Testis (tissue), 2 donors: ENCODE data around the gene CCDC60.

ENCODE experiments used
- CTCF ChIP-seq, 3 experiments: fragments of 450-650 bp in 2 of 3; fragments of 200-600 bp in 1 of 3; sonication (generic) in 1 of 3; IDR thresholded peaks; one replicate each; pipeline ENCODE4 v1.5.1; 2016 to 2019; ENCODE audit warnings: antibody characterized with exemption in 3 of 3, mild to moderate bottlenecking in 2 of 3, moderate library complexity in 1 of 3
- POLR2A ChIP-seq: fragments of 450-650 bp; IDR thresholded peaks from one replicate; pipeline ENCODE4 v1.6.1; 2017; ENCODE audit warnings: antibody characterized with exemption, mild to moderate bottlenecking, moderate library complexity

GRCh38 chr12:119480551-119480950 is 146.0 kb downstream of the CCDC60 start:
- TF ChIP-seq CTCF (IDR thresholded peaks at IDR 0.05) (no peak), POLR2A (no peak)
